Calu3 (cell line): ENCODE results near the gene STX3. TPM values are rescaled to one million over a fixed set of nuclear protein-coding genes. Genes with fewer than 3 reads are reported as not detected.
A peak's percentile ranks its signal among the peaks of the same experiment; 100 is the strongest.
"Not testable (repeated sequence)": the region's sequence is repeated elsewhere in the genome, so short reads cannot be mapped to it uniquely, and the experiment has no call there.

ENCODE experiments used
- BruUV-seq: library from RNA; stranded (reverse); fragments of 400-500 nt; replicated peaks from 2 replicates; lab custom pipeline; 2021; lab: Mats Ljungman, UMichigan
- CTCF ChIA-PET: fragments of 300-600 bp; sonication (Branson Sonifier 250); formaldehyde crosslinking; loops from one replicate; lab custom pipeline; 2022; ENCODE audit warnings: antibody characterized with exemption; lab: Charles Lee
- DNase-seq: peaks from one replicate; pipeline ENCODE4 v3.0.0; 2022
- H3K27ac Mint-ChIP-seq: one replicate; pipeline ENCODE4 v1.8.0; 2022; ENCODE audit warnings: mixed read lengths; ENCODE audit not compliant: unreplicated experiment
- H3K27me3 Mint-ChIP-seq: one replicate; pipeline ENCODE4 v1.8.0; 2022; ENCODE audit warnings: mixed read lengths; ENCODE audit not compliant: unreplicated experiment
- H3K36me3 Mint-ChIP-seq: one replicate; pipeline ENCODE4 v1.8.0; 2022; ENCODE audit warnings: mild to moderate bottlenecking, moderate library complexity, mixed read lengths; ENCODE audit not compliant: insufficient read depth, unreplicated experiment
- H3K4me1 Mint-ChIP-seq: one replicate; pipeline ENCODE4 v1.8.0; 2022; ENCODE audit warnings: mild to moderate bottlenecking, low read depth, mixed read lengths; ENCODE audit not compliant: unreplicated experiment
- H3K4me3 Mint-ChIP-seq: one replicate; pipeline ENCODE4 v1.8.0; 2022; ENCODE audit warnings: mild to moderate bottlenecking, low read depth, moderate library complexity, mixed read lengths; ENCODE audit not compliant: unreplicated experiment
- H3K9me3 Mint-ChIP-seq: one replicate; pipeline ENCODE4 v1.8.0; 2022; ENCODE audit warnings: low read depth, mixed read lengths; ENCODE audit not compliant: unreplicated experiment
- CTCF ChIP-seq: fragments of 200-600 bp; IDR thresholded peaks from one replicate; pipeline ENCODE4 v1.8.0; 2022; ENCODE audit warnings: antibody characterized with exemption; ENCODE audit not compliant: unreplicated experiment
- intact Hi-C: fragments of 100-400 bp; cut with micrococcal nuclease; formaldehyde crosslinking; loops from one replicate; pipeline ENCODE4 v1.10.0; 2022; ENCODE audit not compliant: unreplicated experiment
- total RNA-seq: library from RNA; stranded (reverse); gene quantifications from 2 replicates; pipeline ENCODE4 v1.2.3, GENCODE V29; 2022

STX3 gene
- total RNA-seq, 1 experiment from 2014 or later: 50.1 TPM

GRCh38 chr11:59842316-59842715, 87.1 kb downstream of the STX3 start:
- Mint-ChIP-seq H3K4me1 (peaks cover 10% of the 10 kb centered on the region), H3K36me3 (no peaks in the 10 kb centered on the region), H3K9me3 (peaks cover 3% of the 10 kb centered on the region), H3K27ac (no peak overlapping the region), H3K4me3 (no peak overlapping the region), H3K27me3 (no peaks in the 10 kb centered on the region)
- DNase-seq: no peak
- intact Hi-C loops: no loop called here
- no peak for TF ChIP-seq CTCF
- CTCF ChIA-PET: no interaction called here
- no TSS peak for BruUV-seq

- Mint-ChIP-seq H3K4me3 (no peak within 1 kb of the TSS), H3K27ac (no peak within 1 kb of the TSS), H3K4me1 (peaks cover 28% of the 10 kb centered on the region), H3K9me3 (peaks cover 3% of the 10 kb centered on the region), H3K27me3 (no peaks in the 10 kb centered on the region), H3K36me3 (peaks cover 8% of the 10 kb centered on the region)
- CTCF ChIA-PET: no interaction called here
- intact Hi-C loops: no loop called here
- no peak for DNase-seq
- no TSS peak for BruUV-seq
- TF ChIP-seq CTCF: no peak
These were observed 90.2 kb downstream of the STX3 start, which contains the start of gene CBLIF for GRCh38 chr11:59845399-59845798. TSS of gene CBLIF (minus strand) at chr11:59845499. CDS start at chr11:59845453, 46 bp downstream.

- Mint-ChIP-seq H3K9me3 (peaks cover 3% of the 10 kb centered on the region), H3K36me3 (peaks cover 8% of the 10 kb centered on the region), H3K4me3 (no peak overlapping the region), H3K27me3 (no peaks in the 10 kb centered on the region), H3K4me1 (peaks cover 34% of the 10 kb centered on the region), H3K27ac (no peak overlapping the region)
- CTCF ChIA-PET: interaction anchor here (0.8 to 1.4 kb wide), 2 partner anchors 18 to 39 kb away, joined by 3 read pairs; no protein-coding TSS in a partner anchor
- no peak for DNase-seq
- BruUV-seq: no TSS peak
- TF ChIP-seq CTCF: no peak
- intact Hi-C loops: no loop called here
These were observed 91.4 kb downstream of the STX3 start for GRCh38 chr11:59846556-59846955.

GRCh38 chr11:59847626-59848025, 92.5 kb downstream of the STX3 start:
- CTCF ChIA-PET: interaction anchor here (0.5 kb wide), 1 partner anchor 10 kb away, joined by 3 read pairs; no protein-coding TSS in a partner anchor
- Mint-ChIP-seq H3K4me1 (peaks cover 34% of the 10 kb centered on the region), H3K27me3 (no peaks in the 10 kb centered on the region), H3K36me3 (peaks cover 14% of the 10 kb centered on the region), H3K4me3 (no peak overlapping the region), H3K27ac (no peak overlapping the region), H3K9me3 (no peaks in the 10 kb centered on the region)
- BruUV-seq: no TSS peak
- intact Hi-C loops: no loop called here
- TF ChIP-seq CTCF: no peak
- no peak for DNase-seq

GRCh38 chr11:59848439-59848838, 93.3 kb downstream of the STX3 start:
- Mint-ChIP-seq H3K36me3 (peaks cover 14% of the 10 kb centered on the region), H3K4me1 (peaks cover 34% of the 10 kb centered on the region), H3K27ac (peak overlapping the region; percentile 80)
- CTCF ChIA-PET: interaction anchor here (0.8 to 1.8 kb wide), 4 partner anchors 17 to 403 kb away, joined by 4 to 7 read pairs (median 6); partner anchors contain the start of gene TCN1
- H3K4me3 Mint-ChIP-seq, DNase-seq, H3K9me3 Mint-ChIP-seq, intact Hi-C loops, BruUV-seq, H3K27me3 Mint-ChIP-seq: not testable (repeated sequence)
